GM12873 (cell line): ENCODE measurements around the gene TPSAB1.

Experiments used
- TF ChIP-seq, protein P1 (sequence below): IDR thresholded peaks from 2 replicates; pipeline ENCODE4 v1.5.1; 2012; ENCODE audit warnings: low read depth, mild to moderate bottlenecking, moderate library complexity, low read length, control low read depth; ENCODE audit not compliant: insufficient read depth; ENCODE audit errors: missing control alignments

The TPSAB1 gene

DNA sequence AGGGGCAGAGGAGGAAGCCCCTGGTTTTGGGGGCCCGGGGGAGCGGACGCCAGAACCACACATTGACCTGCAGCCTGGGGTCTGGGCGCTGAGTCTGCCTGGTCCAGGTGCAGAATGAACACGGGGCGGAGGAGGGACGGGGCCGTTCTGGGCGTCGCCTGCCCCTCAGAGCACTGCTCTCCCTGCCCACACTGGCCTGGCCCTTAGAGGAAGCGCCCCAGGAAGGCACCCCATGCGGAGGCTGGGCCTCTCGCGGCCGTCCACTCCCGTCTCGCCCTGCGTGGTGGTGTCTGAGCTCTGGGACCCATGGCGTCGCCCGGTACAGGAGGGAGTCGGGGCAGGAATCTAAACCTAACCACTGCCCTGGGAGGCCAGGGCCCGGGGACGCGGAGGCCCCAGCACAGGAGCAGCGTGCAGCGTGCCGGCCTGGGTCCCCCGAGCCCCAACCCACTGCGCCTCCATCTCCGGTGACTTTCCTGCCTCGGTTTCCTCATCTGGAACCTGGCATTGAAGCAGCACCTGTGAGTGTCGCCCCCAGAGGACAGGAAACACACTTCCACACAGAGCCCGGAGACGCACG lies 19.7 kb downstream of the TPSAB1 start:
- TF ChIP-seq, protein P1, sequence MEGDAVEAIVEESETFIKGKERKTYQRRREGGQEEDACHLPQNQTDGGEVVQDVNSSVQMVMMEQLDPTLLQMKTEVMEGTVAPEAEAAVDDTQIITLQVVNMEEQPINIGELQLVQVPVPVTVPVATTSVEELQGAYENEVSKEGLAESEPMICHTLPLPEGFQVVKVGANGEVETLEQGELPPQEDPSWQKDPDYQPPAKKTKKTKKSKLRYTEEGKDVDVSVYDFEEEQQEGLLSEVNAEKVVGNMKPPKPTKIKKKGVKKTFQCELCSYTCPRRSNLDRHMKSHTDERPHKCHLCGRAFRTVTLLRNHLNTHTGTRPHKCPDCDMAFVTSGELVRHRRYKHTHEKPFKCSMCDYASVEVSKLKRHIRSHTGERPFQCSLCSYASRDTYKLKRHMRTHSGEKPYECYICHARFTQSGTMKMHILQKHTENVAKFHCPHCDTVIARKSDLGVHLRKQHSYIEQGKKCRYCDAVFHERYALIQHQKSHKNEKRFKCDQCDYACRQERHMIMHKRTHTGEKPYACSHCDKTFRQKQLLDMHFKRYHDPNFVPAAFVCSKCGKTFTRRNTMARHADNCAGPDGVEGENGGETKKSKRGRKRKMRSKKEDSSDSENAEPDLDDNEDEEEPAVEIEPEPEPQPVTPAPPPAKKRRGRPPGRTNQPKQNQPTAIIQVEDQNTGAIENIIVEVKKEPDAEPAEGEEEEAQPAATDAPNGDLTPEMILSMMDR = no peak

- TF ChIP-seq, protein P1 = no peak
Observed at GRCh38 chr16:1261131-1261892, 20.8 kb downstream of the TPSAB1 start.

DNA sequence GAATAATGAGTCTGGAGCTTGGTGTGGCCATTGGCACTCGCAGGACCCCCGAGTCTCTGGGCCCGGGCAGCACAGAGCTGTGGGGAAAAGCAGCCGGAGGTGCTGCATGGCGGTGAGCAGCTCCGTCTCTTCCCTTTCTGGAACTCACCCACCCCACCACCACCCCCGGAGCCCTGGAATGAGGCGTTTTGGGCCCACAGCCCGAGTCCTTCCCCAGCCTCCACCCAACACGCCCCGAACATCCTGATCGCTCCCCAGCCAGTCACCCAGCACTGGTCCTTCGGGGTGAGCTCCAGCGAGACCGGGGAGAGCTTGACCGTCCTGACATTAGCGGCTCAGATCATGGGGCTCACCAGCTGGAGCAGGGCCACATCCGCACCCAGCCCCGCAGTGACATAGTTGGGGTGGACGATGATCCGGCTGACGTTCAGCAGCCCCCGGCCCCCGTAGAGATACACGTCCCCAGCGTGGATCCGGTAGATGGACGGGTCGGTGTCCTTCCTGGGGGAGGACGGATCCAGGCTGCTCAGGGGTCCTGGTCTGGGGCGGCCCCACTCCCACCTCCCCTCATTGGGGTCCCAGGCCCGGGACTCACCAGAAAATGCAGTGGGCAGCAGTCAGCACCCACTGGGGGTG lies 21.8 kb downstream of the TPSAB1 start:
- TF ChIP-seq, protein P1 = no peak

- TF ChIP-seq, protein P1 = no peak
Observed at GRCh38 chr16:1262846-1263221, 22.3 kb downstream of the TPSAB1 start.

GRCh38 chr16:1263591-1264344 lies 23.3 kb downstream of the TPSAB1 start:
- TF ChIP-seq, protein P1 = no peak

- TF ChIP-seq, protein P1 = no peak
Observed at GRCh38 chr16:1264345-1265089, 24.0 kb downstream of the TPSAB1 start.
